Esophagus squamous epithelium (tissue), 4 donors: ENCODE results near the gene LDB2.

Experiments
- POLR2A ChIP-seq, 4 donors: fragments of 450-650 bp; IDR thresholded peaks; one replicate each; pipeline ENCODE4 v1.6.1; 2017; ENCODE audit warnings: antibody characterized with exemption in 4 of 4, mild to moderate bottlenecking in 4 of 4, moderate library complexity in 3 of 4
- TF ChIP-seq, protein P1 (sequence below), 6 experiments: fragments of 450-650 bp in 4 of 6; fragments of 200-600 bp in 2 of 6; sonication (generic) in 2 of 6; IDR thresholded peaks; one replicate each; pipeline ENCODE4 v1.5.1; 2016 to 2019; ENCODE audit warnings: antibody characterized with exemption in 6 of 6, mild to moderate bottlenecking in 4 of 6, moderate library complexity in 4 of 6

DNA sequence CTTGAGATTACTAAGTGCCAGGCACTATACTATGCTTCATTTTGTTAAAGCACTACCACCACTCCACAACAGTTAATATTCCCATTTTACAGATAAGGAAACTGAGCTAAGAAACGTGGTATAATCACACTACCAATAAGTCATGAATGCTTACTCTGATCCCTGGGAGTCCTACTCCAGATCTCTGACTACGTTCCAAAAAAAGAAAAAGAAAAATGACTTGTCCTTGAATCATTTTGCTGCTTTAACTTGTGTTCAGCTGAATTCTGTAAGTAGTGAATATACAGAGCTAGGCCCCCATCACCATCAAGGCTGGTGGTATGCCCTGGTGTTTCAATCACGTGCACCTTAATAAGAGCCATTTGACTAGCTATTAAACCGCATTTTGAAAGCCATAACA, 39.4 kb downstream of the LDB2 start:
- TF ChIP-seq, protein P1, sequence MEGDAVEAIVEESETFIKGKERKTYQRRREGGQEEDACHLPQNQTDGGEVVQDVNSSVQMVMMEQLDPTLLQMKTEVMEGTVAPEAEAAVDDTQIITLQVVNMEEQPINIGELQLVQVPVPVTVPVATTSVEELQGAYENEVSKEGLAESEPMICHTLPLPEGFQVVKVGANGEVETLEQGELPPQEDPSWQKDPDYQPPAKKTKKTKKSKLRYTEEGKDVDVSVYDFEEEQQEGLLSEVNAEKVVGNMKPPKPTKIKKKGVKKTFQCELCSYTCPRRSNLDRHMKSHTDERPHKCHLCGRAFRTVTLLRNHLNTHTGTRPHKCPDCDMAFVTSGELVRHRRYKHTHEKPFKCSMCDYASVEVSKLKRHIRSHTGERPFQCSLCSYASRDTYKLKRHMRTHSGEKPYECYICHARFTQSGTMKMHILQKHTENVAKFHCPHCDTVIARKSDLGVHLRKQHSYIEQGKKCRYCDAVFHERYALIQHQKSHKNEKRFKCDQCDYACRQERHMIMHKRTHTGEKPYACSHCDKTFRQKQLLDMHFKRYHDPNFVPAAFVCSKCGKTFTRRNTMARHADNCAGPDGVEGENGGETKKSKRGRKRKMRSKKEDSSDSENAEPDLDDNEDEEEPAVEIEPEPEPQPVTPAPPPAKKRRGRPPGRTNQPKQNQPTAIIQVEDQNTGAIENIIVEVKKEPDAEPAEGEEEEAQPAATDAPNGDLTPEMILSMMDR (IDR thresholded peaks at IDR 0.05): no peak
- TF ChIP-seq POLR2A (IDR thresholded peaks at IDR 0.05): no peak
